ENCODE data around the gene PRMT1.

Gene PRMT1

DNA sequence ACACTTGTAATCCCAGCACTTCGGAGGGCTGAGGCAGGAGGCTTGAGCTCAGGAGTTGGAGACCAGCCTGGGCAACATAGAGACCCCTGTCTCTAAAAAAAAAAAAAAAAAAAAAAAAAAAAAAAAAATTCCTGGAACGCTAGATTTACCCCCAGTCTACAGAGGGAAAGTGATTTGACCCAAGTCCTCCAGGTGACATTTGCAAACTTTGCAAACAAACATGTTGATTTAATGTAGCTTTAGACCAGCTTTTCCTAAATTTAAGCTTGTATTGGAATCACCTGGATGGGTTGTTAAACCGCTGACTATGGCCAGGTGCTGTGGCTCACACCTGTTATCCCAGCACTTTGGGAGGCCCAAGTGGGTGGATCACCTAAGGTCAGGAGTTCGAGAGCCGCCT lies 22.3 kb downstream of the PRMT1 start:
- no peak for DNase-seq (ENCODE audit: low read depth)
- no peak overlapping the region for H3K4me3 ChIP-seq (replicated peaks; ENCODE audit: low read depth, low read length)
- TF ChIP-seq, protein P1, sequence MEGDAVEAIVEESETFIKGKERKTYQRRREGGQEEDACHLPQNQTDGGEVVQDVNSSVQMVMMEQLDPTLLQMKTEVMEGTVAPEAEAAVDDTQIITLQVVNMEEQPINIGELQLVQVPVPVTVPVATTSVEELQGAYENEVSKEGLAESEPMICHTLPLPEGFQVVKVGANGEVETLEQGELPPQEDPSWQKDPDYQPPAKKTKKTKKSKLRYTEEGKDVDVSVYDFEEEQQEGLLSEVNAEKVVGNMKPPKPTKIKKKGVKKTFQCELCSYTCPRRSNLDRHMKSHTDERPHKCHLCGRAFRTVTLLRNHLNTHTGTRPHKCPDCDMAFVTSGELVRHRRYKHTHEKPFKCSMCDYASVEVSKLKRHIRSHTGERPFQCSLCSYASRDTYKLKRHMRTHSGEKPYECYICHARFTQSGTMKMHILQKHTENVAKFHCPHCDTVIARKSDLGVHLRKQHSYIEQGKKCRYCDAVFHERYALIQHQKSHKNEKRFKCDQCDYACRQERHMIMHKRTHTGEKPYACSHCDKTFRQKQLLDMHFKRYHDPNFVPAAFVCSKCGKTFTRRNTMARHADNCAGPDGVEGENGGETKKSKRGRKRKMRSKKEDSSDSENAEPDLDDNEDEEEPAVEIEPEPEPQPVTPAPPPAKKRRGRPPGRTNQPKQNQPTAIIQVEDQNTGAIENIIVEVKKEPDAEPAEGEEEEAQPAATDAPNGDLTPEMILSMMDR (IDR thresholded peaks at IDR 0.05; ENCODE audit: low read length, missing control alignments) = no peak

GRCh38 chr19:49700563-49700962 lies 23.5 kb downstream of the PRMT1 start:
- TF ChIP-seq, protein P1 (IDR thresholded peaks at IDR 0.05; ENCODE audit: low read length, missing control alignments) = no peak
- no peak overlapping the region for H3K4me3 ChIP-seq (replicated peaks; ENCODE audit: low read depth, low read length)
- no peak for DNase-seq (ENCODE audit: low read depth)

GRCh38 chr19:49701271-49701786 lies 24.3 kb downstream of the PRMT1 start:
- H3K4me3 ChIP-seq (replicated peaks; ENCODE audit: low read depth, low read length) = no peak overlapping the region
- TF ChIP-seq, protein P1 (IDR thresholded peaks at IDR 0.05; ENCODE audit: low read length, missing control alignments) = no peak
- DNase-seq (ENCODE audit: low read depth) = no peak

DNA sequence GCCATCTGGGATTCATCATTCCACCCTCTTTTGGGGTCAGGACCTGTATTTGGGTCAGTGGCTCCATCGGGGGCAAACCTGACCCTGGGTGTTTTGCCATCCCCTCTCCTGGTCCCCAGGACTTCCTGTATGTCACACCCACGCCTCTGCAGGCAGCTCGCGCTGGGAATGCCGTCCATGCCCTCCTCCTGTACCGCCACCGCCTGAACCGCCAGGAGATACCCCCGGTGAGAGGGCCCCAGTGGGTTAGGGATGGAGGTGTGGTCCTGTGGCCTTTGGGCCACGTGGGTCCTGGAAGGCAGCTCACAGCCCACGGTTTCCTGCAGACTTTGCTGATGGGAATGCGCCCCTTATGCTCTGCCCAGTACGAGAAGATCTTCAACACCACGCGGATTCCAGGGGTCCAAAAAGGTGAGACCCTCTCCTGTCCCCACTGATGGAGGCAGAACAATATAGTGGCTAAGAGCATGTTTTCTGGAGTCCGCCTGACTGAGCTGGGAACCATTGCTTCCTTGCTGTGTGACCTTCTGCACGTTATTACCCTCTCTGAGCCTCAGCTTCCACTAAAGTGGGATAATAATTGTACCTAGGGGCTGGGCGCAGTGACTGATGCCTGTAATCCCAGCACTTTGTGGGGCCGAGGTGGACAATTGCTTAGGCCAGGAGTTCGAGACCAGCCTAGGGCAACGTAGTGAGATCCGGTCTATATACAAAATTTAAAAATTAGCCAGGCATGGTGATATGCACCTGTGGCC lies 28.0 kb downstream of the PRMT1 start:
- H3K4me3 ChIP-seq (replicated peaks; ENCODE audit: low read depth, low read length) = no peak overlapping the region
- no peak for DNase-seq (ENCODE audit: low read depth)
- TF ChIP-seq, protein P1 (IDR thresholded peaks at IDR 0.05; ENCODE audit: low read length, missing control alignments) = no peak

GRCh38 chr19:49705919-49706318 lies 28.8 kb downstream of the PRMT1 start:
- no peak overlapping the region for H3K4me3 ChIP-seq (replicated peaks; ENCODE audit: low read depth, low read length)
- TF ChIP-seq, protein P1 (IDR thresholded peaks at IDR 0.05; ENCODE audit: low read length, missing control alignments) = no peak
- no peak for DNase-seq (ENCODE audit: low read depth)

DNA sequence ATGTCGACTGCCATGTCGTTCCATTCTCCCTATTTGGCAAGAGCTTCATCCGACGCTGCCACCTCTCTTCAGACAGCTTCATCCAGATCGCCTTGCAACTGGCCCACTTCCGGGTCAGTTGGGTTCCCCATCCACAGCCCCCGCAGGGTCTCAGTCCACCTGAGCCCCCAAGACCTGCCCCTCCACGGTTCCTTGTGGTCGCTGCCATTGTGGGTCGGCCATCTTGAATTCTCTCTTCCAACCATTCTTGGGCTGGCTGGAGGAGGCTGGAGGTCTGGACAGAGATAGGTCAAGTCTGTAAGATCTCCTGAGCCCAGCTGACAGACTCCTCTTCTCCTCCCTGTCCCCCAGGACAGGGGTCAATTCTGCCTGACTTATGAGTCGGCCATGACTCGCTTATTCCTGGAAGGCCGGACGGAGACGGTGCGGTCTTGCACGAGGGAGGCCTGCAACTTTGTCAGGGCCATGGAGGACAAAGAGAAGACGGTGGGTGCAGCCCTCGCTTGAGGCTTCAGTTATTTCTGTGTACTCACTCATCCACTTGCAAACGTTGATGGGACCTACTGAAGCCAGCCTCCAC lies 33.4 kb downstream of the PRMT1 start:
- peak; percentile 40 for DNase-seq (ENCODE audit: low read depth)
- H3K4me3 ChIP-seq (replicated peaks; ENCODE audit: low read depth, low read length) = no peak overlapping the region
- TF ChIP-seq, protein P1 (IDR thresholded peaks at IDR 0.05; ENCODE audit: low read length, missing control alignments) = no peak

All from fibroblast of pulmonary artery (primary cell).